ENCODE results near the gene CXXC1.

GRCh38 chr18:50298443-50299284 lies 11.2 kb upstream of the CXXC1 start:
- TF ChIP-seq, protein P1, sequence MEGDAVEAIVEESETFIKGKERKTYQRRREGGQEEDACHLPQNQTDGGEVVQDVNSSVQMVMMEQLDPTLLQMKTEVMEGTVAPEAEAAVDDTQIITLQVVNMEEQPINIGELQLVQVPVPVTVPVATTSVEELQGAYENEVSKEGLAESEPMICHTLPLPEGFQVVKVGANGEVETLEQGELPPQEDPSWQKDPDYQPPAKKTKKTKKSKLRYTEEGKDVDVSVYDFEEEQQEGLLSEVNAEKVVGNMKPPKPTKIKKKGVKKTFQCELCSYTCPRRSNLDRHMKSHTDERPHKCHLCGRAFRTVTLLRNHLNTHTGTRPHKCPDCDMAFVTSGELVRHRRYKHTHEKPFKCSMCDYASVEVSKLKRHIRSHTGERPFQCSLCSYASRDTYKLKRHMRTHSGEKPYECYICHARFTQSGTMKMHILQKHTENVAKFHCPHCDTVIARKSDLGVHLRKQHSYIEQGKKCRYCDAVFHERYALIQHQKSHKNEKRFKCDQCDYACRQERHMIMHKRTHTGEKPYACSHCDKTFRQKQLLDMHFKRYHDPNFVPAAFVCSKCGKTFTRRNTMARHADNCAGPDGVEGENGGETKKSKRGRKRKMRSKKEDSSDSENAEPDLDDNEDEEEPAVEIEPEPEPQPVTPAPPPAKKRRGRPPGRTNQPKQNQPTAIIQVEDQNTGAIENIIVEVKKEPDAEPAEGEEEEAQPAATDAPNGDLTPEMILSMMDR (conservative IDR thresholded peaks at IDR 0.05): no peak
- no peak for TF ChIP-seq ZFX (IDR thresholded peaks at IDR 0.05)

Measured in C4-2B (cell line).